Mesenchymal stem cell (in vitro differentiated cells and primary cell): Measurements from ENCODE around the gene NBPF3. TPM values are rescaled to one million over a fixed set of nuclear protein-coding genes. Genes with fewer than 3 reads are reported as not detected.

Source experiments
- DNase-seq: peaks from one replicate; pipeline ENCODE4 v3.0.0-alpha.2; 2013
- H2AFZ ChIP-seq: one replicate; pipeline ENCODE4 v1.6.1; 2013; ENCODE audit warnings: low read depth, mild to moderate bottlenecking, control low read depth, inconsistent platforms, low read length, moderate library complexity
- H2AK5ac ChIP-seq: 2 replicates; pipeline ENCODE4 v1.6.1; 2013; ENCODE audit warnings: low read length, moderate library complexity, mild to moderate bottlenecking, inconsistent platforms; ENCODE audit not compliant: severe bottlenecking
- H2BK120ac ChIP-seq: one replicate; pipeline ENCODE4 v1.6.1; 2013; ENCODE audit warnings: low read depth, mild to moderate bottlenecking, inconsistent platforms, low read length, moderate library complexity
- H2BK12ac ChIP-seq, 2 experiments: one replicate each; pipeline ENCODE4 v1.6.1; 2013; ENCODE audit warnings: inconsistent platforms in 2 of 2, low read length in 2 of 2, mild to moderate bottlenecking in 2 of 2, moderate library complexity in 2 of 2, control low read depth in 1 of 2
- H2BK15ac ChIP-seq: one replicate; pipeline ENCODE4 v1.6.1; 2013; ENCODE audit warnings: mild to moderate bottlenecking, low read depth, inconsistent platforms; ENCODE audit not compliant: poor library complexity, severe bottlenecking
- H2BK5ac ChIP-seq: 2 replicates; pipeline ENCODE4 v1.6.1; 2013; ENCODE audit warnings: low read depth, mild to moderate bottlenecking, low read length, control low read depth, inconsistent platforms; ENCODE audit not compliant: poor library complexity, severe bottlenecking
- H3K14ac ChIP-seq, 2 experiments: one replicate each; pipeline ENCODE4 v1.6.1; 2013; ENCODE audit warnings: inconsistent platforms in 2 of 2, low read length in 2 of 2, control low read depth in 1 of 2, mild to moderate bottlenecking in 1 of 2, moderate library complexity in 1 of 2
- H3K18ac ChIP-seq, 2 experiments: one replicate each; pipeline ENCODE4 v1.6.1; 2013; ENCODE audit warnings: inconsistent platforms in 2 of 2, low read length in 2 of 2, control low read depth in 1 of 2, low read depth in 1 of 2, mild to moderate bottlenecking in 1 of 2
- H3K23ac ChIP-seq, 2 experiments: one replicate each; pipeline ENCODE4 v1.6.1; 2013; ENCODE audit warnings: inconsistent platforms in 2 of 2, low read length in 2 of 2, mild to moderate bottlenecking in 2 of 2, moderate library complexity in 2 of 2, control low read depth in 1 of 2
- H3K27ac ChIP-seq: 2 replicates; pipeline ENCODE4 v1.5.1; 2013; ENCODE audit warnings: mild to moderate bottlenecking, moderate library complexity, low read length, control low read depth, inconsistent platforms; ENCODE audit not compliant: poor library complexity, severe bottlenecking
- H3K27me3 ChIP-seq, 2 experiments: 2 replicates each; pipeline versions ENCODE4 v1.6.1 to v1.7.0; 2013; ENCODE audit warnings: low read length in 2 of 2, mild to moderate bottlenecking in 2 of 2, moderate library complexity in 2 of 2, control low read depth in 1 of 2, inconsistent platforms in 1 of 2; ENCODE audit not compliant: control insufficient read depth in 1 of 2, insufficient read depth in 1 of 2
- H3K36me3 ChIP-seq, 2 experiments: 2 replicates each; pipeline versions ENCODE4 v1.6.1 to v1.7.0; 2013; ENCODE audit warnings: low read length in 2 of 2, control low read depth in 1 of 2, inconsistent platforms in 1 of 2, low read depth in 1 of 2, mild to moderate bottlenecking in 1 of 2; ENCODE audit not compliant: insufficient read depth in 2 of 2, control insufficient read depth in 1 of 2
- H3K4ac ChIP-seq, 2 experiments: one replicate each; pipeline ENCODE4 v1.6.1; 2013; ENCODE audit warnings: inconsistent platforms in 2 of 2, low read length in 2 of 2, mild to moderate bottlenecking in 2 of 2, moderate library complexity in 2 of 2, control low read depth in 1 of 2, low read depth in 1 of 2
- H3K4me1 ChIP-seq: 2 replicates; pipeline ENCODE4 v1.6.1; 2013; ENCODE audit warnings: low read depth, low read length, control low read depth; ENCODE audit not compliant: control insufficient read depth, insufficient read depth
- H3K4me2 ChIP-seq: 2 replicates; pipeline ENCODE4 v1.6.1; 2013; ENCODE audit warnings: low read length, mild to moderate bottlenecking, inconsistent platforms; ENCODE audit not compliant: poor library complexity, severe bottlenecking
- H3K4me3 ChIP-seq, 2 experiments: 2 replicates each; pipeline versions ENCODE4 v1.5.1 to v1.7.0; 2013; ENCODE audit warnings: low read length in 2 of 2, mild to moderate bottlenecking in 2 of 2, control low read depth in 1 of 2, low read depth in 1 of 2; ENCODE audit not compliant: insufficient read depth in 1 of 2
- H3K79me1 ChIP-seq: replicated peaks from 2 replicates; pipeline ENCODE4 v1.6.1; 2013; ENCODE audit warnings: mild to moderate bottlenecking, control low read depth, low read length, inconsistent platforms; ENCODE audit not compliant: poor library complexity, severe bottlenecking
- H3K9ac ChIP-seq: 2 replicates; pipeline ENCODE4 v1.7.0; 2013; ENCODE audit warnings: mild to moderate bottlenecking, low read length, moderate library complexity
- H3K9me3 ChIP-seq: 2 replicates; pipeline ENCODE4 v1.7.0; 2013; ENCODE audit warnings: mild to moderate bottlenecking, low read length; ENCODE audit not compliant: control insufficient read depth
- H4K8ac ChIP-seq: one replicate; pipeline ENCODE4 v1.6.1; 2013; ENCODE audit warnings: inconsistent platforms, mild to moderate bottlenecking, low read length, moderate library complexity
- H4K91ac ChIP-seq: one replicate; pipeline ENCODE4 v1.6.1; 2013; ENCODE audit warnings: mild to moderate bottlenecking, low read length, inconsistent platforms
- WGBS: methylation state at CpG from one replicate; pipeline ENCODE4 v1.1.7; 2013; ENCODE audit warnings: mixed read lengths; 5-methylcytosine and 5-hydroxymethylcytosine counted together
- polyA plus RNA-seq, 2 experiments: library from polyadenylated mRNA; stranded (reverse); fragments of 200-250 nt; gene quantifications; one replicate each; pipeline ENCODE4 v1.2.3, GENCODE V29; 2013

Gene NBPF3
- polyA plus RNA-seq (2013, experiment 1 of 2), result 7.9 TPM
- 8.8 TPM for polyA plus RNA-seq (2013, experiment 2 of 2)

GRCh38 chr1:21439721-21440629, at the start of gene NBPF3:
Gene NBPF3, plus strand, starts transcription at chr1:21440137. Its CDS starts 4,950 bp downstream, at chr1:21445087.
- Histone ChIP-seq H3K14ac (peak within 1 kb of the TSS in 1 of 2 experiments; percentile 89), H3K18ac (peak within 1 kb of the TSS in 1 of 2 experiments; percentile 92), H2BK5ac (no peak within 1 kb of the TSS), H2AK5ac (no peak within 1 kb of the TSS), H3K9me3 (no peaks in the 10 kb centered on the region), H3K9ac (peak within 1 kb of the TSS; percentile 86), H2BK15ac (peak within 1 kb of the TSS; percentile 89), H4K8ac (peak within 1 kb of the TSS; percentile 92), H2BK120ac (no peak within 1 kb of the TSS), H3K4me3 (peak within 1 kb of the TSS; percentile 84 to 90), H2AFZ (peak within 1 kb of the TSS; percentile 98), H3K4me1 (peaks cover 9% of the 10 kb centered on the region), H4K91ac (peak within 1 kb of the TSS; percentile 47), H3K79me1 (peaks cover 9% of the 10 kb centered on the region), H3K36me3 (peaks cover 2 to 4% of the 10 kb centered on the region in 2 experiments), H3K27ac (peak within 1 kb of the TSS; percentile 52), H3K27me3 (peaks cover 0 to 7% of the 10 kb centered on the region in 2 experiments), H2BK12ac (peak within 1 kb of the TSS; percentile 6 to 88), H3K4ac (peak within 1 kb of the TSS in 1 of 2 experiments; percentile 65), H3K4me2 (peak within 1 kb of the TSS; percentile 85), H3K23ac (peak within 1 kb of the TSS in 1 of 2 experiments; percentile 80)
- WGBS, result 2% methylated on average over 51 of the region's 87 CpGs
- DNase-seq, result peak; percentile 87

- no peaks in the 10 kb centered on the region for H3K79me1 ChIP-seq
- WGBS, result 81% methylated on average over 3 of the region's 4 CpGs
- no peak overlapping the region for H2BK12ac ChIP-seq
- peaks cover 0 to 15% of the 10 kb centered on the region in 2 experiments for H3K27me3 ChIP-seq
- no peaks in the 10 kb centered on the region for H3K4me1 ChIP-seq
- H2BK120ac ChIP-seq, result no peak overlapping the region
- no peak overlapping the region for H2BK15ac ChIP-seq
- H3K9me3 ChIP-seq, result no peaks in the 10 kb centered on the region
- H3K4me3 ChIP-seq, result no peak overlapping the region
- no peak overlapping the region for H3K4ac ChIP-seq
- H3K14ac ChIP-seq, result no peak overlapping the region
- H3K36me3 ChIP-seq, result no peaks in the 10 kb centered on the region
- no peak overlapping the region for H2AFZ ChIP-seq
- no peak for DNase-seq
- no peak overlapping the region for H3K9ac ChIP-seq
- H3K27ac ChIP-seq, result no peak overlapping the region
- no peak overlapping the region for H2BK5ac ChIP-seq
- H4K91ac ChIP-seq, result no peak overlapping the region
- no peak overlapping the region for H3K4me2 ChIP-seq
- H4K8ac ChIP-seq, result no peak overlapping the region
- H2AK5ac ChIP-seq, result no peak overlapping the region
- H3K23ac ChIP-seq, result no peak overlapping the region
- no peak overlapping the region for H3K18ac ChIP-seq
These were observed 48.4 kb upstream of the NBPF3 start for GRCh38 chr1:21391497-21391896.

GRCh38 chr1:21392587-21393263, 47.2 kb upstream of the NBPF3 start:
- no peak overlapping the region for H4K8ac ChIP-seq
- no peaks in the 10 kb centered on the region for H3K4me1 ChIP-seq
- no peak overlapping the region for H3K4me2 ChIP-seq
- no peak overlapping the region for H2BK5ac ChIP-seq
- H3K14ac ChIP-seq, result no peak overlapping the region
- no peak overlapping the region for H3K4ac ChIP-seq
- 80% methylated on average over 11 of the region's 15 CpGs for WGBS
- H3K23ac ChIP-seq, result no peak overlapping the region
- no peak overlapping the region for H3K4me3 ChIP-seq
- no peak overlapping the region for H2BK15ac ChIP-seq
- no peak overlapping the region for H2AFZ ChIP-seq
- no peak overlapping the region for H3K27ac ChIP-seq
- H3K9me3 ChIP-seq, result no peaks in the 10 kb centered on the region
- no peak overlapping the region for H2BK12ac ChIP-seq
- peaks cover 0 to 17% of the 10 kb centered on the region in 2 experiments for H3K27me3 ChIP-seq
- no peak overlapping the region for H2AK5ac ChIP-seq
- no peak overlapping the region for H2BK120ac ChIP-seq
- no peak for DNase-seq
- no peaks in the 10 kb centered on the region for H3K36me3 ChIP-seq
- no peaks in the 10 kb centered on the region for H3K79me1 ChIP-seq
- no peak overlapping the region for H3K18ac ChIP-seq
- no peak overlapping the region for H4K91ac ChIP-seq
- H3K9ac ChIP-seq, result no peak overlapping the region

GRCh38 chr1:21396516-21396915, 43.4 kb upstream of the NBPF3 start:
- Histone ChIP-seq H3K27me3 (peaks cover 0 to 25% of the 10 kb centered on the region in 2 experiments), H3K27ac (no peak overlapping the region), H2AK5ac (no peak overlapping the region), H3K4me2 (no peak overlapping the region), H3K4ac (no peak overlapping the region), H3K79me1 (no peaks in the 10 kb centered on the region), H4K91ac (no peak overlapping the region), H2BK5ac (no peak overlapping the region), H2BK15ac (no peak overlapping the region), H3K36me3 (no peaks in the 10 kb centered on the region), H4K8ac (no peak overlapping the region), H2BK12ac (no peak overlapping the region), H3K4me1 (no peaks in the 10 kb centered on the region), H3K9me3 (no peaks in the 10 kb centered on the region), H3K23ac (no peak overlapping the region), H2BK120ac (no peak overlapping the region), H3K9ac (no peak overlapping the region), H3K18ac (no peak overlapping the region), H3K4me3 (no peak overlapping the region), H3K14ac (no peak overlapping the region), H2AFZ (no peak overlapping the region)
- 75% methylated on average over 2 of the region's 4 CpGs for WGBS
- DNase-seq, result no peak
